ENCODE data around the gene LIME1. TPM values are rescaled to one million over a fixed set of nuclear protein-coding genes. Genes with fewer than 3 reads are reported as not detected.

The LIME1 gene
- total RNA-seq, 4 donors from 2014 or later = 8.7 to 25.0 (median 11.5) TPM

GRCh38 chr20:63693083-63693732 is 43.3 kb upstream of the LIME1 start:
- no peaks in the 10 kb centered on the region for H3K27me3 ChIP-seq
- peaks cover 8 to 9% of the 10 kb centered on the region in 2 donors for H3K36me3 ChIP-seq
- H3K4me3 ChIP-seq (replicated peaks in 1 of 3) = no peak overlapping the region
- TF ChIP-seq CTCF (IDR thresholded peaks at IDR 0.05) (no peak), POLR2A (IDR thresholded peaks at IDR 0.05) (no peak)
- H3K4me1 ChIP-seq = peaks cover 11 to 13% of the 10 kb centered on the region in 2 donors
- no peak overlapping the region for H3K27ac ChIP-seq
- 81 to 87% methylated on average over 3 to 10 of the region's 10 CpGs for WGBS, 2 donors
- intact Hi-C loops (cut with DNase I) = no loop called here
- no peaks in the 10 kb centered on the region for H3K9me3 ChIP-seq
- no peak for DNase-seq

- H3K27ac ChIP-seq = no peak overlapping the region
- no peaks in the 10 kb centered on the region for H3K9me3 ChIP-seq
- peaks cover 11 to 13% of the 10 kb centered on the region in 2 donors for H3K4me1 ChIP-seq
- WGBS, 2 donors = 93 to 95% methylated on average over 11 to 15 of the region's 21 CpGs
- peaks cover 8 to 9% of the 10 kb centered on the region in 2 donors for H3K36me3 ChIP-seq
- H3K4me3 ChIP-seq (replicated peaks in 1 of 3) = no peak overlapping the region
- intact Hi-C loops (cut with DNase I) = no loop called here
- TF ChIP-seq CTCF (IDR thresholded peaks at IDR 0.05) (no peak), POLR2A (IDR thresholded peaks at IDR 0.05) (no peak)
- no peak for DNase-seq
- H3K27me3 ChIP-seq = no peaks in the 10 kb centered on the region
Observed at GRCh38 chr20:63693733-63694583, 42.5 kb upstream of the LIME1 start.

- intact Hi-C loops (cut with DNase I) = no loop called here
- Histone ChIP-seq H3K27ac (no peak overlapping the region), H3K4me3 (replicated peaks in 1 of 3) (no peak overlapping the region), H3K9me3 (no peaks in the 10 kb centered on the region), H3K4me1 (peaks cover 11 to 21% of the 10 kb centered on the region in 2 donors), H3K27me3 (no peaks in the 10 kb centered on the region), H3K36me3 (peaks cover 8 to 9% of the 10 kb centered on the region in 2 donors)
- 93 to 97% methylated on average over 11 to 13 of the region's 37 CpGs for WGBS, 2 donors
- TF ChIP-seq POLR2A (IDR thresholded peaks at IDR 0.05) (no peak), CTCF (IDR thresholded peaks at IDR 0.05) (no peak)
- DNase-seq = no peak
Observed at GRCh38 chr20:63694584-63695423, 41.7 kb upstream of the LIME1 start.

GRCh38 chr20:63695424-63696305 is 40.8 kb upstream of the LIME1 start:
- Histone ChIP-seq H3K27me3 (no peaks in the 10 kb centered on the region), H3K36me3 (peaks cover 8 to 9% of the 10 kb centered on the region in 2 donors), H3K4me3 (replicated peaks in 1 of 3) (no peak overlapping the region), H3K27ac (no peak overlapping the region), H3K4me1 (peaks cover 11 to 22% of the 10 kb centered on the region in 2 donors), H3K9me3 (no peaks in the 10 kb centered on the region)
- TF ChIP-seq CTCF (IDR thresholded peaks at IDR 0.05) (no peak), POLR2A (IDR thresholded peaks at IDR 0.05) (no peak)
- 70 to 82% methylated on average over 2 to 8 of the region's 25 CpGs for WGBS, 2 donors
- intact Hi-C loops (cut with DNase I) = no loop called here
- DNase-seq = no peak
